HG02623 (cell line): ENCODE measurements around the gene MTREX.
"Not testable (repeated sequence)": the region's sequence is repeated elsewhere in the genome, so short reads cannot be mapped to it uniquely, and the experiment has no call there.

Experiments used
- ATAC-seq: cut with Tn5 transposase; IDR thresholded peaks from one replicate; pipeline ENCODE4 v1.9.1; 2021; ENCODE audit warnings: moderate library complexity; ENCODE audit not compliant: unreplicated experiment

MTREX gene

GRCh38 chr5:55307383-55308253, at the start of gene MTREX, which contains the start of gene DHX29:
Gene MTREX (plus strand): TSS chr5:55307989. CDS start chr5:55308014, 25 bp downstream.
Gene DHX29 (minus strand): TSS chr5:55307694. CDS start chr5:55307573, 121 bp downstream.
- peak; percentile 90 for ATAC-seq

DNA sequence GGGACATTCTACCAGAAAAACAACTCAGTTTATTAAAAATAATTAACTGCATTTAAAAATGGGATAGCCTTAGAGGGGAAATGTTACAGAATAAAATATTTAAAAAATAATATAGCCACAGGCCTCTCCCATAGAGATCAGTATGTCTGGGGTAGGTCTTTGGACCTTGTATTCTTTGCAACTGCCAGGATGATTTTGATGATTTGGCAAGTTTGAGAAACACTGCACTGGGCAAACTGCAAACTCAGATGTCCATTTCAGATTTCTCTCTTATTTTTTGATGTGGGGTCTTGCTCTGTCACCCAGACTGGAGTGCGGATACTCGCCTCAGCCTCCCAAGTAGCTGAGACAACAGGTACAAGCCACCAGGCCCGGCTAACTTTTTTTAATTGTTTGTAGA, 49.5 kb upstream of the MTREX start:
- ATAC-seq = no peak

GRCh38 chr5:55276771-55277170, 31.0 kb upstream of the MTREX start:
- ATAC-seq = no peak

DNA sequence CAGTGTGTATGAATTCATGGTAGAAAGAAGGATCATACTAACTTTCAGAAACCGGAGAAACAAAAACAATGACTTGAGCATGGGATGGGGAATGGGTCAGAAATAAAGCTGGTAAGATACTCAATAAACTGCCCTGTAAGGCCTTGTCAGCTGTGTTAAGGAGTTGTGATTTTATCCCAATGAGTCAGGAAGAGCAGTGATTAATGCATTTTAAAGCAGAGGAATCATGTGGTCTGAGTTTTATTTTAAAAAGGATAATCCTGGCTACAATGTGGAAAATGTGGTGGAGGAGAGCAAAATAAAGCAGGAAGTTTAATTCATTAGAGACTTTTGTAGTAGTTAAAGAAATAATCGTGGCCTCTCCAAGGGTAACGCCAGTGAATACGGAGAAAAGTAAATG, 29.0 kb upstream of the MTREX start:
- no peak for ATAC-seq

GRCh38 chr5:55286411-55286933, 21.3 kb upstream of the MTREX start:
- ATAC-seq = no peak

DNA sequence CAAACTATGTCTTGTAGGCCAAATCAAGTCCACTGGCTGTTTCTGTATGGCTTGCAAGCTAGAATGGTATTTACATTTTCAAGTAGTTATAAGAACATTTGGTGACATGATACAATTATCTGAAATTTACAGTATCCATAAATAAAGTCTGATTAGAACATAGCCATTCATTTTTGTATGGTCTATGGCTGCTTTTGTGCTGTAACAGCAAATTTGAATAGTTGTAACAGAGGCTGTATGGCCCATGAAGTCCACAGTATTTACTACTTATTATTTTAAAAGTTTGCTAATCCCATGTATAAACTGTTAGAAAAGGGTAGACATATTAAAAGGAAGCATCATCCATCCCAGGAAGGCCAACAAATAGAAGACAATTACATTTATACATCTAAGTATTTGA, 18.0 kb upstream of the MTREX start:
- no peak for ATAC-seq

DNA sequence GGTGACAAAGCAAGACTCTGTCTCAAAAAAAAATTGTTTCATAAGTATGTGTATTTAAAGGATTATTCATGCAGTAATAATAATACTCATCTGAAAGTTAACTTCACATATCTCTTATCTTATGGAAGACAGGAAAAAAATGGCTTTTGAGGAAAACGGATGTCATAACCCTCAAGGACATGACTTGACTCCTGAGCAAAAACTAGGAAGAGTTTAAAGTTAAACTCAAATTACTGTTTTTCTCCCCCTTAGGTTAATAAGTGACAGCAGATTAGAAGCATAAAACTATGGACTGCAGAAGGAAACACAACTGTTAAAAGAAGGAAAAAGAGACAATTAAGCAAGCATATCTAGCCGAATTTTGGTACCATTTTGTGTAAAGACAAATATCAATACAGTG, 16.8 kb upstream of the MTREX start:
- no peak for ATAC-seq

GRCh38 chr5:55294935-55295334, 12.9 kb upstream of the MTREX start:
- ATAC-seq = no peak

- no peak for ATAC-seq
Measured at GRCh38 chr5:55300890-55301289, 6.9 kb upstream of the MTREX start.

GRCh38 chr5:55303238-55303690, 4.5 kb upstream of the MTREX start:
- ATAC-seq = no peak

DNA sequence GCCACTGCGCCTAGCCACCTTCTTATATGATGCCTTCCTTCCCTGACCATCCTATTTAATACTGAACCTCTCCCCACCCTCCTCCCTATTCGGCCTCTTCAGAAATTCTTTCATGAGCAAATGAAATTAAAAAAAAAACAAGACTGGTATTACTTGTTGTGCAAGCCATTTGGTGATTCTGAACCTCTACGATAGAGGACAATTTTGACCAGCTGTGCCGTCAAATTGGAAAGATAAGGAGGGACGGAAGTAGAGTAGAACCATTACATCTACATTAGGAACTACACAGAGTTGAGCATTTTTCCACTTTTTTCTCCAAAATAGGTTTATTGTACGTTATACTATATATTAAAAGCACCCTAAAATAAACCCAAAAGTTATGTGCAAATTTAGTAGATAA, 3.2 kb upstream of the MTREX start:
- ATAC-seq = no peak

- ATAC-seq = no peak
Measured at GRCh38 chr5:55305345-55305744, 2.4 kb upstream of the MTREX start.

GRCh38 chr5:55306641-55307382, 977 bp upstream of the MTREX start:
- no peak for ATAC-seq

DNA sequence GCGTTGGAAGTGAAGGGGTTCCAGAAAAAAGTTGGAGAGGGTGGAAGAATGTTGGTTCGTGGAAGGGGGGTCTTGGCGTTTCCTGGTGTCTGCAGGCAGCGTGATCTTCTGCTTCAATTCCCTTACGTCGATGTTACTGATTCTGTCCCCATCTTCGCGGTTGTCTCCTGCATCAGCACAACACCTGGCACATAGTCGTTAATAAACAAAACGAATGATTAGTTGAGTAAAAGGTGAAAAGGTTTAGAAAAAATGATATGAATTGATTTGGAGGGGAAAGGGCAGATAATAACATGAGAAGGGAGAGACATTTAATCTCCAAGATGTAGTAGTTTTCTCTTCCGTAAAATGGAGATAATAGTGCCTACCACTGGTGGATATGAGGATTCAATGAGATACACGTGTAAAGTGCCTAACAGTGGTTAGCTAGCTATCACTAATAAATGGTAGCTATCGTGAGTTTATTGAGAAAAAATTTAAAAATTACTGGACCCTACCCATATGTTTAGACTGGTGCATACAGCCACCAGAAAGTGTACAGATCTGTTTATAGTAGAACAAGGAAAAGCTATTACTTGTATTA, 556 bp downstream of the MTREX start:
- ATAC-seq = peak; percentile 1

- no peak for ATAC-seq
Measured at GRCh38 chr5:55313870-55314617, 6.3 kb downstream of the MTREX start.

GRCh38 chr5:55316289-55316688, 8.5 kb downstream of the MTREX start:
- no peak for ATAC-seq

DNA sequence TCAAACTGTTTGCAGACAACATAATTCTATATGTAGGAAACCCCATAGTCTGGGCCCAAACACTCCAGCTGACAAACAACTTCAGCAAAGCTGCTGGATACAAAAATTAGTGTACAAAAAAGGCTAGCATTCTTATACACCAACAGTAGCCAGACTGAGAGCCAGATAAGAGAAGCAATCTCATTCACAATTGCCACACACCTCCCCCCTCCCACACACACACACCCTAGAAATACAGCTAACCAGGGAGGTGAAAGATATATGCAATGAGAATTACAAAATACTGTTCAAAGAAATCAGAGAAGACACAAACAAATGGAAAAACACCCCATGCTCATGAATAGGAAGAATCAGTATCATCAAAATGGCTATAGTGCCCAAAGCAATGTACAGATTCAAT, 9.0 kb downstream of the MTREX start:
- ATAC-seq = no peak

GRCh38 chr5:55318237-55318636, 10.4 kb downstream of the MTREX start:
- ATAC-seq = not testable (repeated sequence)

DNA sequence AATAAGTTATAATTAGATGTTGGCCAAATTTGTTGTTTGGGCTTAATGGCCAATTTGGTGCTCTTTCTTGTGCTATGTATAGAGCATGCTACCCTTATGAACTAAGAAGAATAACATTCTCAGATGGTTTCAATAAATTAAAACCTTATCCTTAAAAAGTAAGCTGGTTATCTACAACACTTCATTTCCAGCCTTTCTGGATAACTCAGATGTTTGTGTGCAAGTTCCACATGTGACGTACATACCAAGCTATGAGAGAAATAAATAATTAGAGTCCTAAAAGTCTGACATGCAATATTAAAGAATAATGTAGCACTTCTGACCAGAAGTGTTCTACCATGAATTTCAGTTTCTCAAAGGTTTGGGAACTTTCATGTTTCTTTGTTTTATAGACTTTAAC, 11.7 kb downstream of the MTREX start:
- ATAC-seq = no peak

DNA sequence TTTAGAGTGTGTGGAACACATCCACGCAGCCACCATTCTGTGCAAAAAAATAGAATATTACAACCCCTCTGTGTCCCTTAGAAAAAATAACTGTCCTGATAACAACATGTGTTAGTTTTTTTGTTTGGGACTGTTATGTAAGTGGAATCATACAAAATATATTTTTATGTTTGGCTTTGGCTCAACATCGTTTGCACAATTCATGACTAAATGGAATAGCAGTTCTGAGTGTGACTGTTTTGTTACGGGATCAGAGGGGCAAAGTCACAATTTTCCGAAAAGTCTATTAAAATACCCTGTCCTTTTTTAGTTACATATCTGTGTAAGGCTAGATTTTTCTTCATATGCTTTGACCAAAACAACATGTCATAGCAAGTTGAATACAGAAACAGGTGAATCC, 12.8 kb downstream of the MTREX start:
- no peak for ATAC-seq

GRCh38 chr5:55324006-55324405, 16.2 kb downstream of the MTREX start:
- no peak for ATAC-seq
